Measurements from ENCODE around the gene TPP1. TPM values are rescaled to one million over a fixed set of nuclear protein-coding genes. Genes with fewer than 3 reads are reported as not detected.

The TPP1 gene
- total and polyA plus RNA-seq, 9 of the 15 experiments (the other 6 are each of a cell fraction or from before 2014, with no cell fraction given), result 7.5 to 75.8 (median 15.7) TPM

GRCh38 chr11:6620636-6621035 is 1.4 kb upstream of the TPP1 start (continued):
- TF ChIP-seq, protein P1, sequence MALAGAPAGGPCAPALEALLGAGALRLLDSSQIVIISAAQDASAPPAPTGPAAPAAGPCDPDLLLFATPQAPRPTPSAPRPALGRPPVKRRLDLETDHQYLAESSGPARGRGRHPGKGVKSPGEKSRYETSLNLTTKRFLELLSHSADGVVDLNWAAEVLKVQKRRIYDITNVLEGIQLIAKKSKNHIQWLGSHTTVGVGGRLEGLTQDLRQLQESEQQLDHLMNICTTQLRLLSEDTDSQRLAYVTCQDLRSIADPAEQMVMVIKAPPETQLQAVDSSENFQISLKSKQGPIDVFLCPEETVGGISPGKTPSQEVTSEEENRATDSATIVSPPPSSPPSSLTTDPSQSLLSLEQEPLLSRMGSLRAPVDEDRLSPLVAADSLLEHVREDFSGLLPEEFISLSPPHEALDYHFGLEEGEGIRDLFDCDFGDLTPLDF (CRISPR knock-in tag; IDR thresholded peaks at IDR 0.05), result no peak
- TF ChIP-seq KLF13 (tag; IDR thresholded peaks at IDR 0.05; ENCODE audit: borderline replicate concordance, low read depth) (no peak), KLF1 (tag; IDR thresholded peaks at IDR 0.05) (no peak), XRCC3 (IDR thresholded peaks at IDR 0.05) (no peak), ZNF449 (CRISPR knock-in tag; IDR thresholded peaks at IDR 0.05) (no peak), ZNF764 (CRISPR knock-in tag; IDR thresholded peaks at IDR 0.05; ENCODE audit: low read depth) (no peak)

Data from K562 (cell line).